IgD-negative memory B cell (primary cell): ENCODE data around the gene TOMM6. TPM values are rescaled to one million over a fixed set of nuclear protein-coding genes. Genes with fewer than 3 reads are reported as not detected.
A peak's percentile ranks its signal among the peaks of the same experiment; 100 is the strongest.

Experiments used
- H3K27ac Mint-ChIP-seq, 3 donors: one replicate each; pipeline ENCODE4 v1.8.0; 2020 to 2022; ENCODE audit warnings: mild to moderate bottlenecking in 3 of 3, mixed read lengths in 3 of 3, moderate library complexity in 1 of 3
- H3K27me3 Mint-ChIP-seq: one replicate; pipeline ENCODE4 v1.8.0; 2021; ENCODE audit warnings: mixed read lengths
- H3K36me3 Mint-ChIP-seq: one replicate; pipeline ENCODE4 v1.8.0; 2020; ENCODE audit warnings: mild to moderate bottlenecking, mixed read lengths
- H3K4me1 Mint-ChIP-seq, 3 donors: one replicate each; pipeline ENCODE4 v1.8.0; 2020 to 2022; ENCODE audit warnings: mixed read lengths in 3 of 3, mild to moderate bottlenecking in 1 of 3
- H3K4me3 Mint-ChIP-seq, 4 donors: one replicate each; pipeline ENCODE4 v1.8.0; 2020 to 2022; ENCODE audit warnings: mild to moderate bottlenecking in 4 of 4, mixed read lengths in 4 of 4, moderate library complexity in 3 of 4
- H3K9me3 Mint-ChIP-seq, 3 donors: one replicate each; pipeline ENCODE4 v1.8.0; 2020 to 2021; ENCODE audit warnings: mixed read lengths in 3 of 3, mild to moderate bottlenecking in 1 of 3
- polyA plus RNA-seq: library from polyadenylated mRNA; unstranded; fragments of 300-500 nt; fragmentation: Illumina TruSeq; gene quantifications from one replicate; pipeline ENCODE4 v1.2.3, GENCODE V29; 2021

The TOMM6 gene
- polyA plus RNA-seq, 1 donor from 2014 or later, result 387 TPM

- Mint-ChIP-seq H3K4me1 (peaks cover 3 to 5% (median 4%) of the 10 kb centered on the region in 3 donors), H3K9me3 (no peaks in the 10 kb centered on the region), H3K27ac (peak overlapping the region in 1 of 3 donors; percentile 48), H3K36me3 (peaks cover 1% of the 10 kb centered on the region), H3K4me3 (peak overlapping the region in 1 of 4 donors; percentile 57), H3K27me3 (no peaks in the 10 kb centered on the region)
Observed at GRCh38 chr6:41774841-41775240, 12.7 kb upstream of the TOMM6 start.

DNA sequence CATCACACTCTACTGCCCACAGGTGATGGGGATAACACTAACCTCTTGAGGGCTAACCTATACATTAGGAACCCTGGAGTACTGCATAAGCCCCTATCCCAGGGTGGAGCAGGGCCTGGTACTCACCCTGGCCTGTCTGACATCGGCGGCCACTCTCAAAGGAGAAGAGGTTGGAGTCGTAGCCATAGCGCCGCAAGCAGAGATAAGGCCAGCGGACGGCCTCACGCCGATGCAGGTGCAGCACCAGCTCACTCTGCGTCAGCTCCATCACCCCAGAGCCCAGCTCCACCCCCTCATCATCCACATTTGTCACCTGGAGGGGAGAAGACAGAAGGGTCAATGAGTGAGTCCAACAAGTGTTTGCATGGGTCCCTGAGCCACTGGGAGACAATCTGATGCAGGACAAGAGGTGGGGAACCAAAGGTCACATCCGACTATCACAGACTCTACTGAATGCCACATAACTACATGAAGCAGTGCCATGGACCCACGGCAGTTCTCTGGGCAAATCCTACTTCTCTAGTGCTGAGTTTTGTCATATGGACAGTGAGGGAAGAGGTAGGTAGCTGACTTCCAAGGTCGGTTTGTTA, 12.1 kb upstream of the TOMM6 start:
- peaks cover 4 to 5% (median 4%) of the 10 kb centered on the region in 3 donors for H3K4me1 Mint-ChIP-seq
- H3K27me3 Mint-ChIP-seq, result no peaks in the 10 kb centered on the region
- peak overlapping the region in 1 of 4 donors; percentile 57 for H3K4me3 Mint-ChIP-seq
- H3K36me3 Mint-ChIP-seq, result peaks cover 1% of the 10 kb centered on the region
- no peak overlapping the region for H3K27ac Mint-ChIP-seq
- H3K9me3 Mint-ChIP-seq, result no peaks in the 10 kb centered on the region

DNA sequence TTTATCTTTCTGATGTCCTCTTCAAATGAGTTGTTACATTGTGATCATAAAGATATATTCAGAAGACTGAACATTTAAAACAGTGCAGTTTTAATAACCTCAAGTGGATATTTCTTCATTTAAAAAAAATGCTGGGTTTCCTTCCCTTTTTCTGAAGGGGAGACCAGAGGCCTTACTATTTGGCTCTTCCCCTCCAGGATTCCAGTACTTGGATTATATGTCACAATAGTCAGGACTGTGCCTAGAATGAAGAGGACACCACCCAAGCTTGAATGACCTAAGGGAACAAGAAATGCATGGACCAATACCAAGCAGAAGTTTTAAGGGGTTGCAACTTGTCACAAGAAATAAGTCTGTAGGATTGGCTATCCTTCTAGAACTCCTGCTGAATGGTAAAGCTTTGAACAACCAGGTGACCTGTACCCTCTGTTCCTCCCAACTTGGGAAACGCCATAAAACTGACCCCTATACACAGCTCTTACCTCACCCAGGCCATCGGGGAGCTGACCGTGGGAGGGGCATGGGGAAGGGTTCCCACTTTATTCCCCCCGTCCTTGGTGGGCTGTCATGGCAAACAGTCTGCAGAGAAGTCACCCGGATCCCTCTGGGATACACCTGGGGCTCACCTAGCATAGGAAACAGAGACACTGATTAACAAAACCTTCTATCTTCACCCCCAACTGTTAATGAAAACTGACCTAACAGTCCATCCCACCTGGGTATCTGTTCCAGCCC, 9.8 kb upstream of the TOMM6 start:
- H3K27ac Mint-ChIP-seq, result no peak overlapping the region

GRCh38 chr6:41778895-41779294, 8.6 kb upstream of the TOMM6 start:
- no peaks in the 10 kb centered on the region for H3K9me3 Mint-ChIP-seq
- no peaks in the 10 kb centered on the region for H3K36me3 Mint-ChIP-seq
- H3K27ac Mint-ChIP-seq, result peak overlapping the region in 1 of 3 donors; percentile 3
- H3K27me3 Mint-ChIP-seq, result no peaks in the 10 kb centered on the region
- peaks cover 4 to 11% (median 9%) of the 10 kb centered on the region in 3 donors for H3K4me1 Mint-ChIP-seq
- peak overlapping the region; percentile 78 to 94 (median 87) for H3K4me3 Mint-ChIP-seq

More for the DNA sequence above, 9.8 kb upstream of the TOMM6 start:
- Mint-ChIP-seq H3K4me1 (peaks cover 4 to 11% (median 9%) of the 10 kb centered on the region in 3 donors), H3K36me3 (no peaks in the 10 kb centered on the region), H3K4me3 (peak overlapping the region; percentile 30 to 81 (median 58)), H3K9me3 (no peaks in the 10 kb centered on the region), H3K27me3 (no peaks in the 10 kb centered on the region)

DNA sequence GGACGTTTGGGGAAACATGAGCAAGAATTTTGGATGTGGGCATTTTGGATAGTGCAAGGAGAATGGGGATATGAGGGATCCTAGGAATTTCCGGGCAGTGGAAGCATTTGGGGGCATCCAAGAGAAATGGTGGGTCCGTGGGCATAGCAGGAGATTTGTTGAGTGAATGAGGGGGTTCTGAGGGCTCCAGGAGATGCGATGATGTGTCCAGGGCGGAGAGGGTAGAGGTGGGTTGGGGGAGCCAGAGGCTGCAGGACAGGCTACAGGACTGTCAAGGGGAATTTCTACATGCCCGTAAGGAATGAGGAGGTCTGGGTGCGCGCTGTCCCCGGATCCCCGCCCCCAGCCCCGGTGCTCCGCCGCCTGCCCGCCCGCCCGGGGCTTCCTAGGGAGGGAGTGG, 8.2 kb upstream of the TOMM6 start:
- Mint-ChIP-seq H3K4me3 (peak overlapping the region; percentile 78 to 94 (median 87)), H3K9me3 (no peaks in the 10 kb centered on the region), H3K27ac (no peak overlapping the region), H3K4me1 (peaks cover 7 to 13% (median 11%) of the 10 kb centered on the region in 3 donors), H3K27me3 (no peaks in the 10 kb centered on the region), H3K36me3 (no peaks in the 10 kb centered on the region)

DNA sequence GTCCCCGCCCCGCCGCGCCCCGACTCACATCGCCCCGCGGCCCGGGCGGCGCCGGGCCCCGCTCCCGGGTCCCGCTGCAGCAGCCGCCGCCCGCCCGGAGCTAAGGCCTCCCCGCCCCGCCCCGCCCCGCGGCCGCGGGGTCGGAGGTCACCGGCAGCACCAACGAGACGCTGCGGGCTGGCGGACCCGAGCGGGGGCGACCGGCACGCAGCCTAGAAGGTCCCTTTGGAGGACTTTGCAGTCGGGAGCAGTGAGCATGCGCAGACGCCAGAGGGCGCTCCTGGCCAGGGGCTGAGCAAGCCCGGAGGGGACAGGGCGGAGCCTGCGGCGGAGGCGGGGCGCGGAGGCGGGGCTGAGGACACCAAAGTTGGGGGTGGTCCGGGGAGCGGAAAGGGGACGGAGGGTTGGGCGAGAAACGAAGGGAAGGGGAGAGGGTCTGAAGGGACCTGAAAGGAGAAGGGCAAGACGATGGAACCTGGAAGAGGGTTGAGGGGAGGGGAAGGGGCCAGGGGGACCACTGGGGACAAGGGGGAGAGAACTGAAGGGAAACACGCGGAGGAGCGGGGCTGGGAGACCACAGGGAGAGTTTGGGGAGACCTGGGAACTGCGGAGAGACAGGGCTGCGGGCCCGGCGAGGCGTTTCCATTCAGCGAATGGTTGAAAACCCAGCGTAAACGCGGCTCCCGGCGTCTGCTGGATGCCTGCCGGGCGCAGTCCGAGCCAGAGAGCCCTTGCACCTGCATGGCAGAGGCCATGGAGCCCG, 7.5 kb upstream of the TOMM6 start, which contains the start of gene FRS3:
TSS of gene FRS3 (minus strand) at position 113 of the 763 bp plus-strand sequence. CDS start 2,913 bp downstream, outside the sequence.
- Mint-ChIP-seq H3K27me3 (no peaks in the 10 kb centered on the region), H3K9me3 (no peaks in the 10 kb centered on the region), H3K36me3 (no peaks in the 10 kb centered on the region), H3K27ac (peak within 1 kb of the TSS in 2 of 3 donors; percentile 3 to 48), H3K4me1 (peaks cover 13 to 18% (median 16%) of the 10 kb centered on the region in 3 donors), H3K4me3 (peak within 1 kb of the TSS; percentile 87 to 96 (median 94))

GRCh38 chr6:41780551-41781365, 6.7 kb upstream of the TOMM6 start, which contains the start of gene PRICKLE4:
PRICKLE4 (plus strand) TSS chr6:41780782; CDS start chr6:41783474, 2,692 bp downstream.
- peak within 1 kb of the TSS; percentile 87 to 96 (median 94) for H3K4me3 Mint-ChIP-seq
- no peaks in the 10 kb centered on the region for H3K9me3 Mint-ChIP-seq
- no peaks in the 10 kb centered on the region for H3K27me3 Mint-ChIP-seq
- H3K36me3 Mint-ChIP-seq, result no peaks in the 10 kb centered on the region
- peaks cover 14 to 18% (median 16%) of the 10 kb centered on the region in 3 donors for H3K4me1 Mint-ChIP-seq
- peak within 1 kb of the TSS in 1 of 3 donors; percentile 51 for H3K27ac Mint-ChIP-seq

- Mint-ChIP-seq H3K4me3 (peak overlapping the region; percentile 61 to 96 (median 86)), H3K27me3 (no peaks in the 10 kb centered on the region), H3K4me1 (peaks cover 14 to 20% (median 16%) of the 10 kb centered on the region in 3 donors), H3K9me3 (no peaks in the 10 kb centered on the region), H3K27ac (peak overlapping the region in 1 of 3 donors; percentile 51), H3K36me3 (no peaks in the 10 kb centered on the region)
Observed at GRCh38 chr6:41781366-41781730, 6.1 kb upstream of the TOMM6 start.

- peak overlapping the region in 1 of 3 donors; percentile 77 for H3K27ac Mint-ChIP-seq
- peaks cover 14 to 20% (median 18%) of the 10 kb centered on the region in 3 donors for H3K4me1 Mint-ChIP-seq
- H3K4me3 Mint-ChIP-seq, result peak overlapping the region in 3 of 4 donors; percentile 25 to 96 (median 66)
- no peaks in the 10 kb centered on the region for H3K36me3 Mint-ChIP-seq
- no peaks in the 10 kb centered on the region for H3K9me3 Mint-ChIP-seq
- no peaks in the 10 kb centered on the region for H3K27me3 Mint-ChIP-seq
Observed at GRCh38 chr6:41783106-41783780, 4.3 kb upstream of the TOMM6 start.

GRCh38 chr6:41784581-41785171, 2.8 kb upstream of the TOMM6 start:
- Mint-ChIP-seq H3K4me3 (peak overlapping the region in 3 of 4 donors; percentile 4 to 96 (median 49)), H3K9me3 (no peaks in the 10 kb centered on the region), H3K27ac (peak overlapping the region in 1 of 3 donors; percentile 77), H3K4me1 (peaks cover 21 to 22% (median 22%) of the 10 kb centered on the region in 3 donors), H3K27me3 (no peaks in the 10 kb centered on the region), H3K36me3 (no peaks in the 10 kb centered on the region)

GRCh38 chr6:41785254-41785653, 2.2 kb upstream of the TOMM6 start:
- Mint-ChIP-seq H3K9me3 (no peaks in the 10 kb centered on the region), H3K27me3 (no peaks in the 10 kb centered on the region), H3K36me3 (no peaks in the 10 kb centered on the region), H3K4me3 (peak overlapping the region in 3 of 4 donors; percentile 79 to 96 (median 94)), H3K4me1 (peaks cover 21 to 24% (median 23%) of the 10 kb centered on the region in 3 donors), H3K27ac (peak overlapping the region in 1 of 3 donors; percentile 77)

GRCh38 chr6:41785689-41786450, 1.6 kb upstream of the TOMM6 start:
- H3K27ac Mint-ChIP-seq, result peak overlapping the region in 1 of 3 donors; percentile 97
- H3K4me1 Mint-ChIP-seq, result peaks cover 21 to 25% (median 23%) of the 10 kb centered on the region in 3 donors
- no peaks in the 10 kb centered on the region for H3K9me3 Mint-ChIP-seq
- no peaks in the 10 kb centered on the region for H3K36me3 Mint-ChIP-seq
- H3K27me3 Mint-ChIP-seq, result no peaks in the 10 kb centered on the region
- H3K4me3 Mint-ChIP-seq, result peak overlapping the region; percentile 94 to 99 (median 96)
